KOPT-K1 (cell line): ENCODE results near the gene TMEM161A.
A peak's percentile ranks its signal among the peaks of the same experiment; 100 is the strongest.
"Not testable (repeated sequence)": the region's sequence is repeated elsewhere in the genome, so short reads cannot be mapped to it uniquely, and the experiment has no call there.

ENCODE experiments used
- H3K27ac ChIP-seq: fragments of 200-600 bp; sonication (generic); 2 replicates; pipeline ENCODE4 v1.5.1; 2016; ENCODE audit warnings: antibody characterized with exemption, mild to moderate bottlenecking, low read depth, low read length; ENCODE audit not compliant: poor library complexity, severe bottlenecking
- H3K36me3 ChIP-seq: fragments of 200-600 bp; sonication (generic); 2 replicates; pipeline ENCODE4 v1.5.1; 2017; ENCODE audit warnings: antibody characterized with exemption, mild to moderate bottlenecking, low read length, moderate library complexity; ENCODE audit not compliant: insufficient read depth
- H3K9me3 ChIP-seq: fragments of 200-600 bp; sonication (generic); 2 replicates; pipeline ENCODE4 v1.5.1; 2017; ENCODE audit warnings: antibody characterized with exemption, low read length, mild to moderate bottlenecking; ENCODE audit not compliant: insufficient read depth, poor library complexity, severe bottlenecking

TMEM161A gene

GRCh38 chr19:19145281-19145680 is 7.0 kb upstream of the TMEM161A start:
- H3K9me3 ChIP-seq, result no peaks in the 10 kb centered on the region
- H3K27ac ChIP-seq, result no peak overlapping the region
- peaks cover 15% of the 10 kb centered on the region; the same call in 1 of the 2 replicates for H3K36me3 ChIP-seq

GRCh38 chr19:19142347-19142746 is 4.1 kb upstream of the TMEM161A start:
- Histone ChIP-seq H3K36me3 (peaks cover 8% of the 10 kb centered on the region; the same call in 1 of the 2 replicates), H3K9me3 (no peaks in the 10 kb centered on the region), H3K27ac (no peak overlapping the region)

DNA sequence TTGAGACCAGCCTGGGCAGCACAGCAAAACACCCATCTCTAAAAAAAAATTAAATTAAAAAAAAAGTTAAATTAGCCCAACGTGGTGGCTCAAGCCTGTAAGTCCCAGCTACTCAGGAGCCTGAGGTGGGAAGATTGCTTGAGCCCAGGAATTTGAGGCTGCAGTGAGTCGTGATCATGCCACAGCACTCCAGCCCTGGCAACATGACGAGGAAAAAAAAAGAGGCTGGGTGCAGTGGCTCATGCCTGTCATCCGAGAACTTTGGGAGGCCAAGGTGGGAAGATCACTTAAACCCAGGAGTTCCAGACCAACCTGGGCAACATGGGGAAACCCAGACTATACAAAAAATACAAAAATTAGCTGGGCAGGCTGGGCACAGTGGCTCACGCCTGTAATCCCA is 2.2 kb upstream of the TMEM161A start:
- Histone ChIP-seq H3K36me3 (no peaks in the 10 kb centered on the region), H3K27ac (no peak overlapping the region), H3K9me3 (no peaks in the 10 kb centered on the region)

GRCh38 chr19:19139876-19140229 is 1.6 kb upstream of the TMEM161A start:
- Histone ChIP-seq H3K27ac (no peak overlapping the region), H3K36me3 (no peaks in the 10 kb centered on the region), H3K9me3 (no peaks in the 10 kb centered on the region)

DNA sequence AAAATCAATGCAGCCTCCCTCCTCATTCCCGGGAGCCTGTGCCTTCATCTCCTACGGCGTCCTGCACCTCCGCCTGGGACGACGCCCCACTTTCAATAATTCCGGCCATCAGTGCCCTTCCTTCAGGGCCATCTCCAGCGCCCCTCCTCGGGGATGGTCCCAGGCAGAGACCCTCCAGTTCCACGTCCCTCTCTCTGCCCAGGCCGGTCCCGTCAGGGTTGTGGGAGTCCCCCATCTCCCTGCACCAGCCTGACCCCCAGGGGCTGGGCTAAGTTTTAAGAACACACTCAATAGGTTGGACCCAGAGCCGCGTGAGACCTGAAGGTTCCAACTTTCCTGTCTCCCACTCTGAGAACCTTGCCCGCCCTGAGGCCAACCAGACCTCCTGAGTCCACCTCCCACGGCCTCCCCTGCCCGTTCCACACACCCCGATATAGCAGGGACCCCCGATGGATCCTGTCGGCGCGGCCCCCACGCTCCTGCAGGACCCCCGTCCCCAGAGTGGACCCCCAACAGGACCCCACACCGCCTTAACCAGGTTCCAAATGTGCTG is 646 bp downstream of the TMEM161A start:
- peaks cover 4% of the 10 kb centered on the region; the same call in 1 of the 2 replicates for H3K36me3 ChIP-seq
- peak overlapping the region; percentile 67 for H3K27ac ChIP-seq
- peaks cover 3% of the 10 kb centered on the region for H3K9me3 ChIP-seq

DNA sequence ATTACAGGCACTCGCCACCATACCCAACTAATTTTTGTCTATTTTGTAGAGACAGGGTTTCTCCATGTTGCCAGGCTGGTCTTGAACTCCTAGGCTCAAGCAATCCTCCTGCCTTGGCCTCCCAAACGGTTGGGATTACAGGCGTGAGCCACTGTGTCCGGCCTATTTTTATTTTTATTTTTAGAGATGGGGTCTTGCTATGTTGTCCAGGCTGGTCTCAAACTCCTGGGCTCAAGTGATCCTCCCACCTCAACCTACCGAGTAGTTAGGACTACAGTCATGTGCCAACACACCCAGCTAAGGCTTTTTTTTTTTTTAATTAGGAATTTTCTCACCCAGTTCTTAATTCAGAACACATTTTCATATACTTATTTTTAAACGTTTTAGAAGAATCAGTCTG is 2.6 kb downstream of the TMEM161A start:
- not testable (repeated sequence) for H3K27ac ChIP-seq
- peaks cover 13% of the 10 kb centered on the region; the same call in 1 of the 2 replicates for H3K36me3 ChIP-seq
- H3K9me3 ChIP-seq, result peaks cover 12% of the 10 kb centered on the region

GRCh38 chr19:19134687-19135158 is 3.6 kb downstream of the TMEM161A start:
- Histone ChIP-seq H3K36me3 (peaks cover 13% of the 10 kb centered on the region; the same call in 1 of the 2 replicates), H3K9me3 (peaks cover 12% of the 10 kb centered on the region), H3K27ac (no peak overlapping the region)

GRCh38 chr19:19133985-19134384 is 4.3 kb downstream of the TMEM161A start:
- Histone ChIP-seq H3K9me3 (peaks cover 12% of the 10 kb centered on the region), H3K27ac (no peak overlapping the region)

DNA sequence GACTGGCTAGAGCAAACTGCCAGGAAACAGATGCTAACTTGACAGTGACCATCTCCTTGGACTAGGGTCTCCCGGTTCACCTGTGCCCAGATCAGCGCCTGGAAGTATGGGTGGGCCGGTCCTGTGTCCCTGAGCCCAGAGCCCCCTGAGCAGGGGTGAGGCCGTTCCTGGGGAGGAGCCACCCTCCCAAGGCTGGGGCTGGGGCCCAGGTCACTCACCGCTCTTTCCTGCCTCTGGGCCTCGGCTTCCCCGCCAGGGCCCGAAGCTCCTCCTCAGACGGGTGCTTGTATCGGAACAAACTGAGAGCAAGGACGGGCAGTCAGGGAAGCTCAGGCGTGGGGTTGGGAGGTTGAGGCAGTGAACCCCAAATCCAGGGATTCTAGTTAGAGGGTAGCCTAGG is 5.4 kb downstream of the TMEM161A start:
- Histone ChIP-seq H3K36me3 (peaks cover 18% of the 10 kb centered on the region; the same call in 1 of the 2 replicates), H3K27ac (no peak overlapping the region)

More at GRCh38 chr19:19133985-19134384, 4.3 kb downstream of the TMEM161A start:
- H3K36me3 ChIP-seq, result peaks cover 13% of the 10 kb centered on the region; the same call in 1 of the 2 replicates

GRCh38 chr19:19131989-19132388 is 6.3 kb downstream of the TMEM161A start:
- Histone ChIP-seq H3K27ac (no peak overlapping the region), H3K36me3 (peaks cover 18% of the 10 kb centered on the region; the same call in 1 of the 2 replicates), H3K9me3 (peaks cover 12% of the 10 kb centered on the region)

More for the DNA sequence above, 5.4 kb downstream of the TMEM161A start:
- H3K9me3 ChIP-seq, result peaks cover 12% of the 10 kb centered on the region

DNA sequence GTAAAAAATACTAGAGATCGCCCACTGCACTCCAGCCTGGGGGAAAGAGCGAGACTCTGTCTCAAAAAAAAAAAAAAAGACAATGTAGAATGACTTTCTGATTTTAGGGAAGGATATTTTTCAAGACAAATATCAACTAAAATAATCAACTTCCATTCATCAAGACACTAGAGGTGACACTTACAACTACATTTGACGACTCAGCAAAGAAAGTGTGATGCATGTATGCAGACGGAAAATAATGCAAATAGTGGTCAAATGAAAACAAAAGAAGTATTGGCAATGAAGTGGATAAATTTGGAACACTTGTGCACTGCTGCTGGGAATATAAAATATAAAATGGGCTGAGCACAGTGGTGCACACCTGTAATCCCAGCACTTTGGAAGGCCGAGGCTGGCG is 12.2 kb downstream of the TMEM161A start:
- H3K9me3 ChIP-seq, result peaks cover 8% of the 10 kb centered on the region
- peaks cover 16% of the 10 kb centered on the region for H3K36me3 ChIP-seq
- no peak overlapping the region for H3K27ac ChIP-seq

GRCh38 chr19:19123386-19123785 is 14.9 kb downstream of the TMEM161A start:
- H3K36me3 ChIP-seq, result peaks cover 35% of the 10 kb centered on the region
- H3K27ac ChIP-seq, result no peak overlapping the region
- peaks cover 8% of the 10 kb centered on the region for H3K9me3 ChIP-seq

- H3K36me3 ChIP-seq, result peaks cover 35% of the 10 kb centered on the region
- H3K27ac ChIP-seq, result no peak overlapping the region
- peaks cover 8% of the 10 kb centered on the region for H3K9me3 ChIP-seq
These were observed 15.4 kb downstream of the TMEM161A start for GRCh38 chr19:19122902-19123301.

DNA sequence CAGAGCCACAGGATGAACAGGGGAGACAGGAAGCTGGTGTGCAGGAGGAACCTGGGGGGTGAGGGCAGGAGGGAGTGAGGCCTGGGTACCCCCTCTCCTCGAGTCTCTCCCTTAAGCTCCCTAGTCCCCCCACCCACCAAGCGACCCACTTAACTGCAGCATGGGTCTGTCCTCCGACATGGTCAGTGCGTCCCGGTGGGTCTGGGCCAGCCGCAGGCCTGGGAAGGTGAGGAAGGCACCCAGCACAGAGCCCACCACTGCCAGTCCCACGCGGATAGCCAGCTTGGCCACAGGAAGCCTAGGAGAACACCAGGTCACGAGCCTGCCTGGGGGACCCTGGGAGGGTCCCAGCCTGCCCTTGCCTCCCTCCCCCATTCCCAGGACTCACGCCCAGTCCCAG is 16.9 kb downstream of the TMEM161A start:
- H3K27ac ChIP-seq, result no peak overlapping the region
- peaks cover 8% of the 10 kb centered on the region for H3K9me3 ChIP-seq
- peaks cover 35% of the 10 kb centered on the region for H3K36me3 ChIP-seq

DNA sequence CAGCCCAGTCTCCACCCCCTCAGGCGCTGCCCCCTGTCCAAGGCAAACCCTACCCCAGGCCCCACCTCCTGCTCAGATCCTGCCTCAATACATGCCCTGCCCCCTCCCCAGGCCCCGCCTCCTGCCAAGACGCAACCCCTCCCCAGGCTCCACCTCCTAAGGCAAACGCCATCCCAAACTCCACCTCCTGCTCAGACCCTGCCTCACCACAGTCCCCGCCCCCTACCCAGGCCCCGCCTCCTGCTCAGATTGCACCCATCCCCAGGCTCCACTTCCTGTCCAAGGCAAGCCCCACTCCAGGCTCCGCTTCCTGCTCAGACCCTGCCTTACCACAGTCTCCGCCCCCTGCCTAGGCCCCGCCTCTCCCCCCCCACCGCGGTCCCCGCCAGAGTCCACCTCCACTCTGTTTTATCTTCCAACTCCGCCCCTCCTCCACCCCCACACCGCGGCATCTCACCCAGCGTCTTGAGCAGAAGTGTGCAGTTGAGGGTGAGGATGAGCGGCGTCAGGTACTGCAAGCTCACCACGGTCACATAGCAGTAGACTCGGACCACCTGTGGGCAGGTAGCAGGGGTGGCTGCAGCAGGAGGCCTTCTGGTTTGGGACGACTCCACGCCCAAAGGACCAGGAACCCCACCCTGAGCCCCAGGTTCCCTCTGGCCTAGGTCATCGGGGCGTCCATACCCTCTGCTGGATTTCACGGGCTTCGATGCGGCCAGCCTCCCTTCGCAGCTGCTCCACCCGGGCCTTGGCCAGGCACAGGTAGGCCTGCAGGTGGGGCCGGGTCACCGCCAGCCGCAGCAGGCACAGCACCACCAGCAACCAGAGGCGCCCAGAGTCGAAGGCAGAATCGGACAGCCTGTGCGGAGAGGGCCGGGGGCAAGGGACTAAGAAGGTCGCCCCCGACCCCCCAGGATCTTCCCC is 17.7 kb downstream of the TMEM161A start:
- peaks cover 35% of the 10 kb centered on the region for H3K36me3 ChIP-seq
- H3K27ac ChIP-seq, result no peak overlapping the region
- H3K9me3 ChIP-seq, result peaks cover 8% of the 10 kb centered on the region
